Measurements from ENCODE around the gene ADAMTSL5.

- TF ChIP-seq CTCF (IDR thresholded peaks at IDR 0.05; ENCODE audit: low read depth, low read length, missing input control) (no peak), RAD21 (IDR thresholded peaks at IDR 0.05) (no peak), REST (IDR thresholded peaks at IDR 0.05) (no peak), NR2F2 (IDR thresholded peaks at IDR 0.05) (no peak), EGR1 (IDR thresholded peaks at IDR 0.05; ENCODE audit: low read depth in 2 of 2) (no peak), TAF1 (conservative IDR thresholded peaks at IDR 0.05) (no peak), FOXA1 (IDR thresholded peaks at IDR 0.05) (no peak)
- TF ChIP-seq, protein P1, sequence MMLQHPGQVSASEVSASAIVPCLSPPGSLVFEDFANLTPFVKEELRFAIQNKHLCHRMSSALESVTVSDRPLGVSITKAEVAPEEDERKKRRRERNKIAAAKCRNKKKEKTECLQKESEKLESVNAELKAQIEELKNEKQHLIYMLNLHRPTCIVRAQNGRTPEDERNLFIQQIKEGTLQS (IDR thresholded peaks at IDR 0.05): no peak
- TF ChIP-seq, protein P2, sequence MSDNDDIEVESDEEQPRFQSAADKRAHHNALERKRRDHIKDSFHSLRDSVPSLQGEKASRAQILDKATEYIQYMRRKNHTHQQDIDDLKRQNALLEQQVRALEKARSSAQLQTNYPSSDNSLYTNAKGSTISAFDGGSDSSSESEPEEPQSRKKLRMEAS (IDR thresholded peaks at IDR 0.05): no peak
- TF ChIP-seq, protein P3, sequence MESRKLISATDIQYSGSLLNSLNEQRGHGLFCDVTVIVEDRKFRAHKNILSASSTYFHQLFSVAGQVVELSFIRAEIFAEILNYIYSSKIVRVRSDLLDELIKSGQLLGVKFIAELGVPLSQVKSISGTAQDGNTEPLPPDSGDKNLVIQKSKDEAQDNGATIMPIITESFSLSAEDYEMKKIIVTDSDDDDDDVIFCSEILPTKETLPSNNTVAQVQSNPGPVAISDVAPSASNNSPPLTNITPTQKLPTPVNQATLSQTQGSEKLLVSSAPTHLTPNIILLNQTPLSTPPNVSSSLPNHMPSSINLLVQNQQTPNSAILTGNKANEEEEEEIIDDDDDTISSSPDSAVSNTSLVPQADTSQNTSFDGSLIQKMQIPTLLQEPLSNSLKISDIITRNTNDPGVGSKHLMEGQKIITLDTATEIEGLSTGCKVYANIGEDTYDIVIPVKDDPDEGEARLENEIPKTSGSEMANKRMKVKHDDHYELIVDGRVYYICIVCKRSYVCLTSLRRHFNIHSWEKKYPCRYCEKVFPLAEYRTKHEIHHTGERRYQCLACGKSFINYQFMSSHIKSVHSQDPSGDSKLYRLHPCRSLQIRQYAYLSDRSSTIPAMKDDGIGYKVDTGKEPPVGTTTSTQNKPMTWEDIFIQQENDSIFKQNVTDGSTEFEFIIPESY (IDR thresholded peaks at IDR 0.05): no peak
Observed at GRCh38 chr19:1474765-1475351, 38.0 kb downstream of the ADAMTSL5 start.

All from liver (tissue), 3 donors.